Osteoblast (primary cell): ENCODE data around the gene RAB44. TPM values are rescaled to one million over a fixed set of nuclear protein-coding genes. Genes with fewer than 3 reads are reported as not detected.
A peak's percentile ranks its signal among the peaks of the same experiment; 100 is the strongest.

Source experiments
- DNase-seq: peaks from one replicate; pipeline ENCODE4 v3.0.0; 2011; ENCODE audit warnings: low spot score, mixed read lengths; ENCODE audit not compliant: insufficient read length; ENCODE audit errors: missing footprints
- H2AFZ ChIP-seq: 2 replicates; pipeline ENCODE4 v1.6.0; 2011; ENCODE audit warnings: mild to moderate bottlenecking, low read length
- H3K27ac ChIP-seq: 2 replicates; pipeline ENCODE4 v1.5.1; 2011; ENCODE audit warnings: mild to moderate bottlenecking, low read depth, low read length, moderate library complexity
- H3K27me3 ChIP-seq: 2 replicates; pipeline ENCODE4 v1.6.0; 2012; ENCODE audit warnings: mild to moderate bottlenecking, control low read depth, inconsistent platforms, low read length, moderate library complexity; ENCODE audit not compliant: insufficient read depth
- H3K36me3 ChIP-seq: 2 replicates; pipeline ENCODE4 v1.5.1; 2011; ENCODE audit warnings: mild to moderate bottlenecking, low read length, control low read depth, moderate library complexity; ENCODE audit not compliant: insufficient read depth
- H3K4me1 ChIP-seq: 2 replicates; pipeline ENCODE4 v1.5.1; 2011; ENCODE audit warnings: mild to moderate bottlenecking, low read length, control low read depth, moderate library complexity; ENCODE audit not compliant: insufficient read depth
- H3K4me2 ChIP-seq: 2 replicates; pipeline ENCODE4 v1.6.0; 2011; ENCODE audit warnings: mild to moderate bottlenecking, low read length; ENCODE audit not compliant: insufficient read depth
- H3K4me3 ChIP-seq: fragments of 200-600 bp; sonication (generic); 3 replicates; pipeline ENCODE4 v1.5.1; 2012; ENCODE audit warnings: mild to moderate bottlenecking, low read length, inconsistent platforms; ENCODE audit not compliant: insufficient read depth
- H3K79me2 ChIP-seq: 2 replicates; pipeline ENCODE4 v1.6.0; 2012; ENCODE audit warnings: mild to moderate bottlenecking, low read length, control low read depth, inconsistent platforms; ENCODE audit not compliant: insufficient read depth
- H3K9me3 ChIP-seq: 2 replicates; pipeline ENCODE4 v1.5.1; 2011; ENCODE audit warnings: low read depth, low read length, control low read depth
- H4K20me1 ChIP-seq: 2 replicates; pipeline ENCODE4 v1.6.0; 2012; ENCODE audit warnings: mild to moderate bottlenecking, low read length, control low read depth; ENCODE audit not compliant: insufficient read depth
- total RNA-seq: library from RNA; depleted of rRNA; stranded (reverse); fragments of >200 nt; gene quantifications from 2 replicates; pipeline ENCODE4 v1.2.3, GENCODE V29; 2012
- TF ChIP-seq, protein P1 (sequence below): IDR thresholded peaks from 2 replicates; pipeline ENCODE4 v1.5.1; 2011; ENCODE audit warnings: mild to moderate bottlenecking, low read depth, low read length, moderate library complexity; ENCODE audit errors: extremely low read depth

Gene RAB44
- total RNA-seq, 1 donor, result 0.36 TPM

GRCh38 chr6:36762123-36762522 is 64.5 kb downstream of the RAB44 start:
- TF ChIP-seq, protein P1, sequence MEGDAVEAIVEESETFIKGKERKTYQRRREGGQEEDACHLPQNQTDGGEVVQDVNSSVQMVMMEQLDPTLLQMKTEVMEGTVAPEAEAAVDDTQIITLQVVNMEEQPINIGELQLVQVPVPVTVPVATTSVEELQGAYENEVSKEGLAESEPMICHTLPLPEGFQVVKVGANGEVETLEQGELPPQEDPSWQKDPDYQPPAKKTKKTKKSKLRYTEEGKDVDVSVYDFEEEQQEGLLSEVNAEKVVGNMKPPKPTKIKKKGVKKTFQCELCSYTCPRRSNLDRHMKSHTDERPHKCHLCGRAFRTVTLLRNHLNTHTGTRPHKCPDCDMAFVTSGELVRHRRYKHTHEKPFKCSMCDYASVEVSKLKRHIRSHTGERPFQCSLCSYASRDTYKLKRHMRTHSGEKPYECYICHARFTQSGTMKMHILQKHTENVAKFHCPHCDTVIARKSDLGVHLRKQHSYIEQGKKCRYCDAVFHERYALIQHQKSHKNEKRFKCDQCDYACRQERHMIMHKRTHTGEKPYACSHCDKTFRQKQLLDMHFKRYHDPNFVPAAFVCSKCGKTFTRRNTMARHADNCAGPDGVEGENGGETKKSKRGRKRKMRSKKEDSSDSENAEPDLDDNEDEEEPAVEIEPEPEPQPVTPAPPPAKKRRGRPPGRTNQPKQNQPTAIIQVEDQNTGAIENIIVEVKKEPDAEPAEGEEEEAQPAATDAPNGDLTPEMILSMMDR, result no peak
- Histone ChIP-seq H3K9me3 (no peaks in the 10 kb centered on the region), H3K4me3 (no peak overlapping the region), H3K27ac (no peak overlapping the region), H2AFZ (no peak overlapping the region), H3K36me3 (no peaks in the 10 kb centered on the region), H3K4me1 (peaks cover 5% of the 10 kb centered on the region), H4K20me1 (no peaks in the 10 kb centered on the region), H3K79me2 (no peaks in the 10 kb centered on the region), H3K27me3 (no peaks in the 10 kb centered on the region), H3K4me2 (no peak overlapping the region)
- DNase-seq, result no peak

DNA sequence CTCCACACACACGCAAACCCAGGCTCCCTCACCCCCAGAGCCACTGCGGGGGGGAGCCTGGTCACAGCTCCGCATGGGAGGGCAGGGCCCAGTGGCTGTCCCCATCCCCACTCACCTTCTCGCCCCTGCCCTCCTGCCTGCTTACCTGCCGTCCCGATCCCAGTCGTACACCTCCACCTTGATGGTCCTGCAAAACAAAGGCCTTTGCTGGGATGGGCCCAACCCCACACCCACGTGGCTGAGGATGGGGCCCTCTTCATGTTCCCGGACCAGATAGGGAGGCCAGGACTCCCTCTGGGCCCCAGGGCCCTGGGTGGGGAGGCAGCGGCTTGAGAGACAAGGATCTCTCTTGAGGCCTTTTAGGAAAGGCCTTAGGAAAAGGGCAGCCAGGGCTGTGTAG is 67.6 kb downstream of the RAB44 start:
- TF ChIP-seq, protein P1, result no peak
- DNase-seq, result no peak
- no peaks in the 10 kb centered on the region for H3K79me2 ChIP-seq
- H3K4me3 ChIP-seq, result no peak overlapping the region
- H4K20me1 ChIP-seq, result no peaks in the 10 kb centered on the region
- H3K9me3 ChIP-seq, result no peaks in the 10 kb centered on the region
- peaks cover 20% of the 10 kb centered on the region for H3K4me1 ChIP-seq
- H2AFZ ChIP-seq, result no peak overlapping the region
- no peak overlapping the region for H3K4me2 ChIP-seq
- H3K27ac ChIP-seq, result no peak overlapping the region
- H3K36me3 ChIP-seq, result no peaks in the 10 kb centered on the region
- H3K27me3 ChIP-seq, result no peaks in the 10 kb centered on the region

GRCh38 chr6:36765594-36766398 is 68.2 kb downstream of the RAB44 start:
- Histone ChIP-seq H3K4me3 (peak overlapping the region; percentile 54), H2AFZ (peak overlapping the region; percentile 68), H3K27me3 (no peaks in the 10 kb centered on the region), H3K27ac (no peak overlapping the region), H3K4me1 (peaks cover 24% of the 10 kb centered on the region), H4K20me1 (no peaks in the 10 kb centered on the region), H3K79me2 (no peaks in the 10 kb centered on the region), H3K36me3 (no peaks in the 10 kb centered on the region), H3K9me3 (no peaks in the 10 kb centered on the region), H3K4me2 (peak overlapping the region; percentile 62)
- DNase-seq, result peak; percentile 98
- TF ChIP-seq, protein P1, result peak; percentile 98

- Histone ChIP-seq H3K36me3 (no peaks in the 10 kb centered on the region), H2AFZ (no peak overlapping the region), H3K79me2 (no peaks in the 10 kb centered on the region), H4K20me1 (no peaks in the 10 kb centered on the region), H3K27me3 (no peaks in the 10 kb centered on the region), H3K27ac (no peak overlapping the region), H3K4me1 (peaks cover 24% of the 10 kb centered on the region), H3K4me3 (no peak overlapping the region), H3K9me3 (no peaks in the 10 kb centered on the region), H3K4me2 (no peak overlapping the region)
- DNase-seq, result peak; percentile 47
- TF ChIP-seq, protein P1, result no peak
Observed at GRCh38 chr6:36766399-36766945, 68.8 kb downstream of the RAB44 start.
